ENCODE results near the gene SEMA3E.
A peak's percentile ranks its signal among the peaks of the same experiment; 100 is the strongest.
"Not testable (repeated sequence)": the region's sequence is repeated elsewhere in the genome, so short reads cannot be mapped to it uniquely, and the experiment has no call there.

SEMA3E gene

DNA sequence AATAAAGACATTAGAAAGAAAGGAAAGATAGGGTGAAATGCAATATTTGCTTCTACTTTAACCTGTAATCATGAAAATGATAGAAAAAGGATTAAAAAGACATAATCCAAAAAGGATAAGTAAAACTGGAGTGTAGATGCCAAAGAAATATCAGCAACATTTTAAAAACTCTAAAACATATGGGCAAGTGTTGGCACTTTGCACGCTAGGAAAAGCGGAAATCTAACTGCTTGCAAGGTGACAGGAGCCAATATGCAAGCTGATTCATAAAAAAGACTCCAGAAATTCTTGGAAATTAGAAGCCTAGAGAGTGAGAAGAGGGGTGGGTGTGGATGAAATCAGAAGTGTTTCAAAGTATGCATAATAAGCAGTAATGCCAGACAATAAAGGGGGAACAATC, 161.1 kb downstream of the SEMA3E start:
- FAIRE-seq (no peak), DNase-seq (ENCODE audit: low spot score) (no peak)

DNA sequence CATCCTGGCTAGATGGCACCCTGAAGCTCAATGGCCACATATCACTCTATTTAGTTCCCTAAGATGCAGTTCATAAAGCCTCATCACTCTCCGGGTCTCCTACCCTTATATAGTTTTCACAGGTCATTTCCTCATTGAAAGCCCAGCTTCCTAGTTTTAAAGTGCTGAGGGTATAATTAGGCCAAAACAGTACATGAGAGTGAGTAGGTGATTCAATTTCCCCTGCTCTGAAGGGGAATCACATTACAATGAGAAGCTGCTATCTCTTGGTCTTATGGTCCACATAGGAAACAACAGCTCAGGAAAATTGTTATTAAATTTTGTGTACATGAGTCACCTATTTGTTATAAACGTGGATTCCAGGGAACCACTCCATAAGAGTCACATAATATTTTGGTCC, 162.0 kb downstream of the SEMA3E start:
- FAIRE-seq (no peak), DNase-seq (ENCODE audit: low spot score) (no peak)

DNA sequence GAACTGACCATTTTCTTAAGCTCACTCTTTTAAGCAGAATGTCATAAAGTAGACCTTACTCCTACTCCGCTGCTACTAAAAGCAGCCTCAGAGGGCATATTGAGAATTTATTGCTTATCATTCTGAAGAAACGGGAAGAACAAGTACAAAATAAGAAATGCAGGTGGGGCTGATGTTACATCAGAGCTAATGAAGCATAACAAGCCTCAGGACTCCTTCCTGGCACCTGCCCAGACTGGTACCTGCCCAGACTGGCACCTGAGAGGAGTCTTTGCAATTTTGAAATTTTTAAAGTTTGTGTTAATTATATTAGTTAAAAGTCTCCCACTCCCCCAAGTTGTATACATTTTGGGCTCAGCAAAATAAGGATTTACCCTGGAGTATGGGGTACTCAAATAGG, 162.4 kb downstream of the SEMA3E start:
- DNase-seq (ENCODE audit: low spot score), result no peak
- FAIRE-seq, result no peak

DNA sequence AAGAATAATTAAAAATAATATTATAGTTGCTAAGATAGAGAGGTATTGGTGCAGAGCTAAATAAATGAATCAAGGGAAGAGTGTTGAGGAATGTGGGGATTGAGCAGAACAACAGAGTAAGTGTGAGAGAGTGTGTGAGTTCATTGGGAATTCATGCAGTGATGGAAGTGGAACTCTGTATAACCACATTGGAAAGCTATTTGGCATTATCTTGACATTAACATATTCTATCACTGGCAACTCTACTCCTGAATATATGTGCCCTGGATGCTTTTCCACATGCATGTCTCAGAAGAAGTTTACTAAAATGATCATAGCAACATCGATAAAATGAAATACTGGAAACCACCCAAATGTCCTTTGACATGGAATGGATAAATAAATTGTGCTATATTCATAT, 164.1 kb downstream of the SEMA3E start:
- DNase-seq (ENCODE audit: low spot score) (no peak), FAIRE-seq (no peak)

DNA sequence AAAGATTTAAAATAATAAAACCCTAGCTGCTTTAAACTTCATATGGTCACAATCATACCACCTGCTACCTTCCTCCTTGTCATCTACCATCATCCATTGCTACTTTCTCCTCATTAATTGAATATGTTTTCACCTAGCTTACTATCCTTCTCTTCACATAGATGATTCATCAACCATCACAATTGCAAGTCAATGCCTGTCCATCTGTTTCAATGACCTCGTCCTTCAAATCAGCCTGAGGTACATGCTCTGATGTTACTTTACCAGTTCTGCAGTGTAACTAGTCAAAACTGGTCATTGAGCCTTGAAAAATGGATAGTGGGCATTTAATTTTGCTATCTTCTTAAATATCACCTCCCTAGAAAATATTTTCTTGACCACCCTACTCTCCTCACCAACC, 164.7 kb downstream of the SEMA3E start:
- DNase-seq (ENCODE audit: low spot score) (no peak), FAIRE-seq (no peak)

DNA sequence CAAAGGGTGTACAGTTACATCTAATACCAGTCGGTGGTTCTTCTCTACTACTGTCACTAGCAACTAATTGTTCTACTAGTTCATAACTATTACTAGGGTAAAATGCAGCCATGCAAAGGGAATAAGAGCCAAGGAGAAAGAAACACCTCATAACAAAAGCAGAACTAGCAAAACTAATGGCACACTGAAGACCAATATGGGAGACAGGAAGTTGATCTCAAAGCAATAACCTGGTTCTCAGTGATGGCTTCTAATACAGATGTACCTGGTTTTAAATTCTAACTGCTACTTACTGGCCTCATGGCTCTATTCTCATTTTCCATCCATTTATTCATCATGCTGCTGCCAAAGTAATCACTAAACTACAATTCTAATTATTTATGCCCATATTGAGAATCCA, 170.3 kb downstream of the SEMA3E start:
- DNase-seq (ENCODE audit: low spot score) (no peak), FAIRE-seq (no peak)

DNA sequence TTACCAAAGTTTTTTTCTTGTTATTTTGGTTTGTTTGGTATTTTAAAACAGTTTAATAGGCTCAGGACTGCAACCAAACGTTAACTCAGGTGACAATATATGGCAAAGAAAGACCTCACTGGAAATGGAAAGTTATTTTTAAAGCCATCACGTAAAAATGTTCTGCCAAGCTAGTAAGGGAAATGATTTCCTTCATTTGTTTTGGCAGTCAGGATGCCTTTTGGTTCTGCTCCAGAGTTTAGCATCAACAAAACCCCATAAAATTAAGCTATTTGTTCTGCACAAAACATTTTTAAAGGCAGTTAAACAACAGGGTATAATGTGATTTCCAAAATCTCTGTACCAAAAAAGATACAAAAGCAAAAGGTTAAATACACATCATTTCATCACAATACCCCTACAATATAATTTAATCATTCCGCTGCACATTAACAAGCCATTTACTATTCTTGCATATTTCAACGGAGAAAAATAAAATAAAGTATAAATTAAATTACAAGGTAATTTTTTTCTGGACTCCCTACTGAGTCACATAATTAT, 172.4 kb downstream of the SEMA3E start:
- no peak for DNase-seq (ENCODE audit: low spot score)
- no peak for FAIRE-seq

DNA sequence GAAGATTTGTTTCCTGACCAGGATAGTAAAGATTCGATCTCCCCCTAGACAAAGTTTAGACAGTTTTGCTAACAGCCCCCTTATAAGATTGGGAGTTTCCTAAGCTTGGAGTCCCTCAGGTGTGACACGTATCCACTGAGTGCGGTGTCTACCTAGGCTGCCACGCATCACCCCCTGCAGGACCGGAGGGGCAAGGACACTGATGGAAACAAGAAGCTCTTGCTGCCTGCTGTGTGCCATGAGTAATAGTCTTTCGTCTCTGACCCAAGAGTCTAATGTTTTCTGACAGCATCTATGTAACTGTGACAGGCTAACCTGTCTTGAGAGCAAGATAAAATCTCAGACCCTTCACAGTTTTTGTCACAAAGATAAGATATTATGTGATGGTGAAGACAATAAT, 173.5 kb downstream of the SEMA3E start:
- DNase-seq (ENCODE audit: low spot score) (no peak), FAIRE-seq (no peak)

DNA sequence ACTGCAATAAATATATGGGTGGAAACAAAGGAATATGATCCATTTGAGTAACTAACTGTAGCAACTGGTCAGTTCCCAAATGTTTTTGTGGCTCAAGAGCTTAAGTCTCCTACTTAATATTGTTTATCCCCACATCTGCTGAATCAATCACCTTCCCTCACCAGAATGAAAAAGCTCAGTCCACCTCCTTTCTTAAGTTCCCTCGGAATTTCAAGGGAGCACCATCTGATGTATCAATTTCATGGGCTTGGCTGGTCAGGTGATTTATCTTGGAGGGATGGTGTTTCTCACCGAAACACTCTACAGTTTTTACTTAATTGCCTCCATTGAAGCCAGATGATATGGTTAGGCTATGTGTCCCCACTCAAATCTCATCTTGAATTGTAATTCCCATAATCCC, 176.6 kb downstream of the SEMA3E start:
- DNase-seq (ENCODE audit: low spot score) (no peak), FAIRE-seq (no peak)

DNA sequence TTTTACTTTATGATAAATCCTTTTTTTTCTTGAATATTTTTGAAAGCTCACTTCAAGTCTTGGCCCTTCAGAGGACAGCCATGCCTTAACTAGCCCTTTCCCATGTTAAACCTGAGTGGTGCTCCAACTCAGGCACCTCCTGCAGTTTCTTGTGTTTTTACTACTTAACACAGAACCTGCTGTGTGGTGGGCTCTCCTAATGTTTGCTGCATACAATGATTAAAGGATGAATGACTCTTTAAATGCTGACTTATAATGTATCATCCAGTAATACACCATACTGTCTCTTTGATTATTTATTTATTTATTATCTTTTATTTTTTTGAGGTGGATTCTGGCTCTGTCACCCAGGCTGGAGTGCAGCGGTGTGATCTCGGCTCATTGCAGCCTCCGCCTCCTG, 179.4 kb downstream of the SEMA3E start:
- DNase-seq (ENCODE audit: low spot score) (peak; percentile 41), FAIRE-seq (no peak)

DNA sequence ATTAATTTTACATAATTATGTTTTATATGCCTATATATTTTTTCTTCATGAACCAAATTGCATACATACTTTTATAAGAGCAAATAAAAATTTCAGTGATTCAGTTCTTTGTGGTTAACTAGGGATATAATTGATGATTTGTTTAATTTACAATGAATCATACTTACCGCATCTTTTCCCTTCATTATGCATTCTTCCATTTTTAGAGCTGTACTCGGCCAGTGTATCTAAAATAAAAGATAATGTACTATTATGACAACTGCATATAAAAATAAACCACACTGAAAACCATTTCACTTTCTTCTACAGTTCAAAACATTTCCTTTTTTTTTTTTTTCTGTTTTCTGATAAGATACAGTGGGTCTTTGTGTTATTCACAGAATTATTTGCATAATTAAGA, 179.9 kb downstream of the SEMA3E start:
- FAIRE-seq (no peak), DNase-seq (ENCODE audit: low spot score) (peak; percentile 35)

DNA sequence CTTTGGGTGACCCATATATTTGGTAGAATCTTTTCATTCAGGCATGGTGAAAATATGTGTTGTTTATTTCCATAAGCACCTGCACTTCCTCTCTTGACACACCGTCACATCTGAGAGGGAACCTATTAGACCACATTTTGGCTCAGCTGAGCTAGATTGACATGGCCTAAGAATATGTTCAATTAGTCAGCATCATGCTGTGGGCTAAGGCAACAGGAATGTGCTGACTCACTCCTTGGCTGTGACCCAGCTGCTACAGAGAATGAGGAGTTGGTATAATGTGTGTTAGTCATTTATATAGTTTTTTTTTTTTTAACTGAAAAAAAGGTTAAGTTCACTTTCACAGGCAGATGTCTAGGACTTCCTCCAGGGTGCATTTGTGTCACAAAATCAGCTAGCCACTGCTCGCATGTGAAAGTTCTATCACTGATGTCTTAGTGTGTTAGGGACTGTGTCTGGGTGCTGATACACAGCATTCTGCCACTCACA, 180.6 kb downstream of the SEMA3E start:
- DNase-seq (ENCODE audit: low spot score), result peak; percentile 93
- peak; percentile 98 for FAIRE-seq

DNA sequence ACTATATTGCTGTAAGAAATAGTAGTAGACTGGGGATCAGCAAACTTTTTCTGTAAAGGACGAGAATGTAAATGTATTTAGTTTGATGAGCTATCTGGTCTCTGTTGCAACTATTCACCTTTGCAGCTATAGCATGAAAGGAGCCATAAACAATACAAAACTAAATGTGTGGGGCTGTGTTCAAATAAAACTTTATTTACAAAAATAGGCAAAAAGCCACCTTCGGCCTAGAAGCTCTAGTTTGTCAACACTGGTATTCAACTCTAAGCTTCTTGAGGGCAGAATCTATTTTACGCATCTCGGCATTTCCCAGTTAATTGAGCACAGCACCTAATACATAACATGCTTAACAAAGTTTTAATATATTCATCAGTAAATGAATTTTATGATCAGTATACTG, 181.4 kb downstream of the SEMA3E start:
- DNase-seq (ENCODE audit: low spot score), result no peak
- FAIRE-seq, result no peak

DNA sequence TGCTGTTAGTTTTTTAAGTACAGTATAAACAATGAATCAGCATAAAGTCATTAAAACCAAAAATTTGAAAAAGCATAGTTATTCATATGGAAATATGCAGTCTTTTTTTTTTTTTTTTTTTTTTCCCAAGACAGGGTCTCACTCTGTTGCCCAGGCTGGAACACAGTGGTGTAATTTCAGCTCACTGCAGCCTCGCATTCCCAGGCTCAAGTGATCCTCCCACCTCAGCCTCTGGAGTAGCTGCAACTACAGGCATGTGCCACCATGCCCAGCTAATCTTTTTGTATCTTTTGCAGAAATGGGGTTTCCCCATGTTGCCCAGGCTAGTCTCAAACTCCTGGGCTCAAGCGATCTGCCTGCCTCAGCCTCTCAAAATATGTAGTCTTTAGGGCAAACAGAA, 182.0 kb downstream of the SEMA3E start:
- FAIRE-seq, result no peak
- DNase-seq (ENCODE audit: low spot score), result no peak

DNA sequence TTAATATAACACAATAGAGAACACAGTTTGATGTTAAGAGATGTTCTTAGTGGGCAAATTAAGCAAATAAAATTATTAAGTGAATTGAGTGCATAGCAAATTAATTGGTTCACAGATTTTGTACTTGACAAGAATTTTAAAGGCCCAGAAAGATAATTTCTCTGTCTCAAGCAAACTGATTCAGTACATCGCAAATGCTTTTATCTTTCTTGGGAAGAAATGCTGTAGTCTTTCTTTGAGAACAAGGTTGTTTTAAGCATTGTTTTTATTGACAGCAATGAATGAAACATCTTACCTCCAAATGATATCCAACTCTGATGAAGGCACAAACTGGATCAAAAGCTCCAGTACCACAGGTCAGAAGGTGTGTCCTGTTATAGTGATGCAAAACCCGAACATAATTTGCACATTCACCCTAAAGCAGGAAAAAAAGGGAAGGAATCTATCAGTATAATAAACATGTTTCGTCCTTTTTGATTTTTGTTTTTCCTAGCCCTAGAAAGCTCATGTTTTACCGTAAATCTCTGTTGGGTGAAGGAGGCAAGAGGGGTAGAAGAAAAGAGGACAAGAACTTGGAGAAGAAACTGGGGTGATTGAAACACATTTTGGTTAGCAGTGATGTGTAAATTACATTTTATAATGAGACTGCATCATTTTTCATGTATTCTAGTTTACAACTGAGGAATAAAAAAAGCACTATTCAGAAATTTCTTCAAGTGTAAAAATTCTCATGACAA, 182.6 kb downstream of the SEMA3E start:
- DNase-seq (ENCODE audit: low spot score) (no peak), FAIRE-seq (peak; percentile 83)

DNA sequence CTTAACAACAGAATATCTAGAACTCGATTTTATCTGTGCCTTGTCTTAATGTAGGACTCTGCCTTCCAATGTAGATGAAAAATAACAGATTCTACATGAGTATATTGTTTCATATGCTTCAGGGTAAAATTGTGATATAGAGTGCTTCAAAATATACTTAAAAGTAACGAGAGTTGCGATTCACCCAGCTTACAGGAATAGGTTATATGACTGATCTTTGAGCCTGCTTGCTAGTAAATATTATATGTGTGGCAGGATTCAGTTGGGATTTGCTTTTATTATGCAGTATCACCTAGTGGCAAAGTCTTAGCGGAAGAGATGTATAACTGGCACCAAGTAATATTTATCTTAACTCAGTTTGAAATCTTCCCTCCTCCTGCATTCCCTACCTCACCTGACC, 183.3 kb downstream of the SEMA3E start:
- DNase-seq (ENCODE audit: low spot score), result no peak
- FAIRE-seq, result no peak

DNA sequence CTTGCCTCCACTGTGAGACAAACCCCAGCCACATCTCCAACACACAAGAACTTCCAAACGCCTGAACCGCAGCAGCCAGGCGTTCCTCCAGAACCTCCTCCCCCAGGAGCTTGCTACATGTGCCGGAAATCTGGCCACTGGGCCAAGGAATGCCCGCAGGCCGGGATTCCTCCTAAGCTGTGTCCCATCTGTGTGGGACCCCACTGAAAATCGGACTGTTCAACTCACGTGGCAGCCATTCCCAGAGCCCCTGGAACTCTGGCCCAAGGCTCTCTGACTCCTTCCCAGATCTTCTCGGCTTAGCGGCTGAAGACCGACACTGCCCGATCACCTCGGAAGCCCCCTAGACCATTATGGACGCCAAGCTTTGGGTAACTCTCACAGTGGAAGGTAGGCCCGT, 187.1 kb downstream of the SEMA3E start:
- FAIRE-seq; DNase-seq (ENCODE audit: low spot score): not testable (repeated sequence)

DNA sequence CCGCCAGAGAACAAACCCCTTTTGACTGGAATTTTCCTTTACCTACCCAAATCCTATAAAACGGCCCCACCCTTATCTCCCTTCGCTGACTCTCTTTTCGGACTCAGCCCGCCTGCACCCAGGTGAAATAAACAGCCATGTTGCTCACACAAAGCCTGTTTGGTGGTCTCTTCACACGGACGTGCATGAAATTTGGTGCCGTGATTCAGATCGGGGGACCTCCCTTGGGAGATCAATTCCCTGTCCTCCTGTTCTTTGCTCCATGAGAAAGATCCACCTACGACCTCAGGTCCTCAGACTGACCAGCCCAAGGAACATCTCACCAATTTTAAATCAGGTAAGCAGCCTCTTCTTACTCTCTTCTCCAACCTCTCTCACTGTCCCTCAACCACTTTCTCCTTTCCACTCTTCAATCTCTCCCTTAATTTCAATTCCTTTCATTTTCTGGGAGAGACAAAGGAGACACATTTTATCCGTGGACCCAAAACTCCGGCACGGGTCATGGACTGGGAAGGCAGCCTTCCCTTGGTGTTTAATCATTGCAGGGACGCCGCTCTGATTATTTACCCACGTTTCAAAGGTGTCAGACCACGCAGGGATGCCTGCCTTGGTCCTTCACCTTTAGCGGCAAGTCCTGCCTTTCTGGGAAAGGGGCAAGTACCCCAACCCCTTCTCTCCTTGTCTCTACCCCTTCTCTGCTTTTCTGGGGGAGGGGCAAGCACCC, 188.8 kb downstream of the SEMA3E start:
- not testable (repeated sequence) for FAIRE-seq; DNase-seq (ENCODE audit: low spot score)

DNA sequence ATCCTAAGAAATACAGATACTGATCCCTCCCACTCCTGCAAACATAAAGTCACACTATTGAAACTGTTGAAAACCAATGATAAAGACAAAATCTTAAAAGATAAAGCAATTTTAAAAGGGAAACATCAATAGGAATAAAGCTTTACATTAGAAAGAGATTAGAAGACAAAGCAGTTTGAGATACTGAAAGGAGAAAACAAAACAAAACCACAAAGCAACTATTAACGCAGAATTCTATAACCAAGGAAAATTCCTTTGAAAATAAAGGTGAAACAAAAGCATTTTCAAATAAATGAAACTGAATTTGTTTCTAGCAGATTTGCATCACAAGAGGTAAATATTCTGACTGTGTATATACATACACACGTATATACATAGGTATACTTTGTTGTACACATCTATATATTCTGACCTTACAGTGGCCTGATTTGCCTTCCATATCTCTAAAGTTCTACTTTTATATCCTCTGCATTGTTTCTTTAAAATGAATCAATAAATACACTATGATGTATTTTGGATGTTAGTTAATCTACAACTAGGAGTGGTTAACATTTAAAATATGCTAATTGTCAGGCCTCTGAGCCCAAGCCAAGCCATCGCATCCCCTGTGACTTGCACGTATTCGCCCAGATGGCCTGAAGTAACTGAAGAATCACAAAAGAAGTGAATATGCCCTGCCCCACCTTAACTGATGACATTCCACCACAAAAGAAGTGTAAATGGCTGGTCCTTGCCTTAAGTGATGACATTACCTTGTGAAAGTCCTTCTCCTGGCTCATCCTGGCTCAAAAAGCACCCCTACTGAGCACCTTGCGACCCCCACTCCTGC, 189.6 kb downstream of the SEMA3E start:
- not testable (repeated sequence) for FAIRE-seq; DNase-seq (ENCODE audit: low spot score)

DNA sequence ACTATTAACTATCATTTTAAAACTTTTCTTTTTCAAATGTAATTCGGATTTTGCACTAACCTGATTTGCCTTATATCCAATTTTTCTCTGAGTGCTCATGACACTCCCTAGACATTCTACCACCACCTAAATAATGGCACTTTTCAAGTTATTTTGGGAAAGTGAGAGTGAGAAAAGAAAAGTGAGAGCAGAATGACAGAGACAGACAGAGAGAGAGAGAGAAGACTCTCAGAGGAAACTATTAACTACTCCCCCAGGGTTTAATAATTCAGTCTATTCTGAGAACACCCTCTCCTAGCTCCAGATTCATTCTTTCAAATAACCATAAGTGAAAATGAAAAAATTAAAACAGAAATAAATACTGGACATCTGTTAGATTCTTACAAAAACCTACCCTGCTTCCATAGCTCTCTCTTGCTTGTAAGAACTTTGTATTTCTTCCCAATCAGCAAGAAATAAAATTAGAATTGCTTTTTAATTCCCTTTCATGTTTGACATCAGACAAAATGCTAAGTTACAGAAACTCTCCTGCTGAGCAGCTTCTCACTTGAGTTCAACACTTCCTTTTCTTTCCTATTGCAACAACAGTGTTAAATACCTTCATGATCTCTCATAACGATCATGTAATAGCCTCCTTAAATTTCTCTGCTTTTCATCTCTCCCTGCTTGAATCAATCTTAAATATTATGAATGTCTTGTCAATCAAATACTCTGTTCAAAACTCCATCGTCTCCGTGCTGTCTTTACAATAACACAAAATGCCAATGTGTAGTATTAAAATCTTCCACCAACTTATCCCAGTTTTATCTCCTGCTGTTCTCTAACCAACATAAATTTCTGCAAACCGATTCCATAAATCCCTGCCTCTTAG, 191.7 kb downstream of the SEMA3E start:
- FAIRE-seq (peak; percentile 44), DNase-seq (ENCODE audit: low spot score) (no peak)

DNA sequence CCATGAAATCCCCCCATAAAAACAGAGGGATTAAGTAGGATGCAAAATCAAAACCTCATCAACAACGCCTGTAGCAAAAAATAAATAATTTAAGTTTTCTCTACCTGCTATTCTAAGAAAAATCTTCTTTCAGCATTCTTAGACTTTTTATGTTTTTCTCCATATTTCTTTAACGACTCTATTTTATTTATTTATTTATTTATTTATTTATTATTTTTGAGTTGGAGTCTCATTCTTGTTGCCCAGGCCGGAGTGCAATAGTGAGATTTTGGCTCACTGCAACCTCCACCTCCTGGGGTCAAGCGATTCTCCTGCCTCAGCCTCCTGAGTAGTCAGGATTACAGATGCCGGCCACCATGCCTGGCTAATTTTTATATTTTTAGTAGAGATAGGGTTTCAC, 192.5 kb downstream of the SEMA3E start:
- no peak for FAIRE-seq
- DNase-seq (ENCODE audit: low spot score), result no peak
